GM23248 (cell line): Measurements from ENCODE around the gene CNTROB. TPM values are rescaled to one million over a fixed set of nuclear protein-coding genes. Genes with fewer than 3 reads are reported as not detected.
A peak's percentile ranks its signal among the peaks of the same experiment; 100 is the strongest.

Experiments
- DNase-seq: peaks from one replicate; pipeline ENCODE4 v3.0.0-alpha.2; 2015
- H2AFZ ChIP-seq: fragments of 200-600 bp; sonication (generic); 2 replicates; pipeline ENCODE4 v1.6.1; 2016; ENCODE audit warnings: antibody characterized with exemption
- H3F3A ChIP-seq: fragments of 200-600 bp; sonication (generic); 2 replicates; pipeline ENCODE4 v1.6.1; 2016; ENCODE audit warnings: mild to moderate bottlenecking, antibody characterized with exemption, mixed run types; ENCODE audit not compliant: insufficient read depth
- H3K27ac ChIP-seq: fragments of 200-600 bp; sonication (generic); 2 replicates; pipeline ENCODE4 v1.5.1; 2016; ENCODE audit warnings: mild to moderate bottlenecking
- H3K27me3 ChIP-seq: fragments of 200-600 bp; sonication (generic); replicated peaks from 2 replicates; pipeline ENCODE4 v1.6.1; 2016; ENCODE audit warnings: mild to moderate bottlenecking; ENCODE audit not compliant: insufficient read depth
- H3K36me3 ChIP-seq: fragments of 200-600 bp; sonication (generic); 2 replicates; pipeline ENCODE4 v1.6.1; 2016; ENCODE audit warnings: low read depth, mild to moderate bottlenecking
- H3K4me1 ChIP-seq: fragments of 200-600 bp; sonication (generic); 2 replicates; pipeline ENCODE4 v1.6.1; 2016; ENCODE audit warnings: mild to moderate bottlenecking; ENCODE audit not compliant: insufficient read depth
- H3K4me2 ChIP-seq: fragments of 200-600 bp; sonication (generic); one replicate; pipeline ENCODE4 v1.6.1; 2016; ENCODE audit warnings: mild to moderate bottlenecking; ENCODE audit not compliant: unreplicated experiment
- H3K4me3 ChIP-seq: fragments of 200-600 bp; sonication (generic); 2 replicates; pipeline ENCODE4 v1.5.1; 2016; ENCODE audit warnings: mild to moderate bottlenecking
- H3K79me2 ChIP-seq: fragments of 200-600 bp; sonication (generic); 2 replicates; pipeline ENCODE4 v1.6.1; 2016; ENCODE audit warnings: mild to moderate bottlenecking; ENCODE audit not compliant: insufficient read depth
- H3K9ac ChIP-seq: fragments of 200-600 bp; sonication (generic); 2 replicates; pipeline ENCODE4 v1.6.1; 2016; ENCODE audit warnings: mild to moderate bottlenecking
- H3K9me2 ChIP-seq: fragments of 200-600 bp; sonication (generic); 2 replicates; pipeline ENCODE4 v1.6.1; 2016; ENCODE audit warnings: mixed run types, mild to moderate bottlenecking, moderate library complexity; ENCODE audit not compliant: insufficient read depth
- H3K9me3 ChIP-seq: fragments of 200-600 bp; sonication (generic); one replicate; pipeline ENCODE4 v1.6.1; 2017; ENCODE audit warnings: low read depth
- H4K20me1 ChIP-seq: fragments of 200-600 bp; sonication (generic); 2 replicates; pipeline ENCODE4 v1.6.0; 2016; ENCODE audit not compliant: insufficient read depth
- EZH2 ChIP-seq: fragments of 200-600 bp; sonication (generic); IDR thresholded peaks from 2 replicates; pipeline ENCODE4 v1.6.1; 2018; ENCODE audit warnings: antibody characterized with exemption, mild to moderate bottlenecking; ENCODE audit not compliant: insufficient read depth, poor library complexity, severe bottlenecking
- EZH2phosphoT487 ChIP-seq: fragments of 200-600 bp; sonication (generic); IDR thresholded peaks from 2 replicates; pipeline ENCODE4 v1.6.1; 2018; ENCODE audit warnings: antibody characterized with exemption, moderate library complexity, mild to moderate bottlenecking, low read depth; ENCODE audit not compliant: insufficient read depth
- WGBS, 2 experiments: methylation state at CpG; one replicate each; pipeline ENCODE4 v1.1.6; 2015 to 2017; ENCODE audit warnings: low lambda C conversion rate in 2 of 2, low coverage in 1 of 2; ENCODE audit errors: missing lambda C conversion rate in 2 of 2; 5-methylcytosine and 5-hydroxymethylcytosine counted together
- in situ Hi-C: fragments of 300-500 bp; cut with MboI; formaldehyde crosslinking; loops from 2 replicates; pipeline ENCODE4 v1.15.0; 2020
- polyA plus RNA-seq: library from polyadenylated mRNA; unstranded; fragments of >200 nt; fragmentation: Nextera tagmentation; extraction: Ambion mirVana; gene quantifications from 2 replicates; pipeline ENCODE4 v1.2.1, GENCODE V29; 2016
- total RNA-seq: library from RNA; depleted of rRNA; stranded (reverse); fragments of >200 nt; shearing (Covaris generic); gene quantifications from 2 replicates; pipeline ENCODE4 v1.2.3, GENCODE V29; 2014

CNTROB gene
- total and polyA plus RNA-seq, 2 experiments from 2014 or later = 17.9 to 21.2 TPM

GRCh38 chr17:7988750-7989178 is 56.8 kb downstream of the CNTROB start:
- peaks cover 14% of the 10 kb centered on the region for H3K4me1 ChIP-seq
- H3K4me3 ChIP-seq = no peak overlapping the region
- H3K9me2 ChIP-seq = no peaks in the 10 kb centered on the region
- 8 to 10% methylated on average over 5 of the region's 5 CpGs for WGBS, 2 experiments
- H3F3A ChIP-seq = peaks cover 28% of the 10 kb centered on the region
- no peak overlapping the region for H3K4me2 ChIP-seq
- H3K9me3 ChIP-seq = no peaks in the 10 kb centered on the region
- no peak for TF ChIP-seq EZH2
- no peak for TF ChIP-seq EZH2phosphoT487
- no peaks in the 10 kb centered on the region for H3K36me3 ChIP-seq
- no peaks in the 10 kb centered on the region for H3K27me3 ChIP-seq
- no peaks in the 10 kb centered on the region for H4K20me1 ChIP-seq
- in situ Hi-C loops = no loop called here
- peak overlapping the region; percentile 7; the same call in 1 of the 2 replicates for H2AFZ ChIP-seq
- H3K79me2 ChIP-seq = no peaks in the 10 kb centered on the region
- no peak overlapping the region for H3K9ac ChIP-seq
- H3K27ac ChIP-seq = no peak overlapping the region
- peak; percentile 84 for DNase-seq

DNA sequence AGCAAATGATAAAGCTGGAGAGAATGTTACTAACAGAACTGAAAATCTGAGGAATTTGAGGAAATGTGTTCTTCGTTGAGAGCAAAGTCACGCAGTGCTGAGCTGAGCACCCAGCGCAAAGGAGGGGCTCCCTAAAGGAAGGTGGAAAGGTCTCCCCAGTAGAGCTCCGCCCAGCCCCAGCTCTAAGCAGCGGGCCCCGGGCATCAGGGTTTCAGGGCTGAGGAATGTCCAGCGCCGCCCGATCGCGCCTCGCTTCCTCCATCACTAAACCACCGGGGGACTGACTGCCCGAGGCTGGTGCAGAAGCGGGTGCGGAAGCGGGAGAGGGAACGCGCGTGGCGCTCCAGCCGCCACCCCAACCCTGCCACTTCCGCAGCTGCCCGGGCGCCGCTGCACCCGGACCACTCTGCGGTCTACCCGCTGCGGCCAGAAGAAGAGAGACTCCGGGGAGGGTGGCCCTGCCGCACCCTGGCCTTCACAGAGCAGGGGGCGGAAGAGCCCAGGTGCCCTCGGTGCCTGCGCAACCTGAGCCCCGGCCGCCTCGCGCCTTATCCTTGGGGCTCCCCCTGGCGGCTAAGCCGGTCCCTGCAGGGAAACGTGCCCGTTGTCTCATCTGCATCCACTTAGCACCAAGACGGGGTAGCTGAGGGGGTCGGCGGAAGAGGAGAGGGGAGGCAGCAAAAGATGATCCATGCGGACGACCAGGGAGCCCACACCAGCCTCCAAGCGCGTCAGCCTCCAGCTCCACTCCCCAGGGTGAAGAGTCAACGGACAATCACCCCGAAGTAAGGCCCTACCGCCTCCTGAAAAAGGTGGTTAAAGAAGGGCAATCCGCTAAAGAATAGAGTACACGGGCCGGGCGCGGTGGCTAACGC is 58.0 kb downstream of the CNTROB start:
- WGBS, 2 experiments = 2% methylated on average over 48 to 52 of the region's 59 CpGs

GRCh38 chr17:7992516-7992915 is 60.5 kb downstream of the CNTROB start:
- Histone ChIP-seq H3K4me1 (peaks cover 3% of the 10 kb centered on the region), H2AFZ (no peak overlapping the region), H3K27ac (no peak overlapping the region), H4K20me1 (no peaks in the 10 kb centered on the region), H3K4me3 (no peak overlapping the region), H3K9ac (no peak overlapping the region), H3K36me3 (no peaks in the 10 kb centered on the region), H3K4me2 (no peak overlapping the region), H3F3A (peaks cover 16% of the 10 kb centered on the region), H3K9me2 (no peaks in the 10 kb centered on the region), H3K27me3 (no peaks in the 10 kb centered on the region), H3K9me3 (no peaks in the 10 kb centered on the region), H3K79me2 (no peaks in the 10 kb centered on the region)
- 56 to 60% methylated on average over 2 of the region's 2 CpGs for WGBS, 2 experiments
- TF ChIP-seq EZH2 = no peak
- TF ChIP-seq EZH2phosphoT487 = no peak
- in situ Hi-C loops = no loop called here
- DNase-seq = peak; percentile 72

More for the DNA sequence above, 58.0 kb downstream of the CNTROB start:
- H4K20me1 ChIP-seq = no peaks in the 10 kb centered on the region
- H3K9ac ChIP-seq = peak overlapping the region; percentile 44; the same call in 1 of the 2 replicates
- H3K36me3 ChIP-seq = no peaks in the 10 kb centered on the region
- H3K27ac ChIP-seq = 0 out of 2 replicates have a peak overlapping the region, but pooled peaks have one; percentile 2
- no peaks in the 10 kb centered on the region for H3K27me3 ChIP-seq
- peaks cover 14% of the 10 kb centered on the region for H3K4me1 ChIP-seq
- peak overlapping the region; percentile 82 for H3K4me2 ChIP-seq
- no peaks in the 10 kb centered on the region for H3K79me2 ChIP-seq
- peak; percentile 75 for DNase-seq
- no peaks in the 10 kb centered on the region for H3K9me3 ChIP-seq
- no peaks in the 10 kb centered on the region for H3K9me2 ChIP-seq
- TF ChIP-seq EZH2phosphoT487 = no peak
- TF ChIP-seq EZH2 = no peak
- in situ Hi-C loops = no loop called here
- peak overlapping the region; percentile 79 for H3K4me3 ChIP-seq
- H3F3A ChIP-seq = peaks cover 28% of the 10 kb centered on the region
- peak overlapping the region; percentile 94 for H2AFZ ChIP-seq

GRCh38 chr17:7992924-7993323 is 60.9 kb downstream of the CNTROB start:
- Histone ChIP-seq H3K9ac (no peak overlapping the region), H3K9me3 (no peaks in the 10 kb centered on the region), H3K9me2 (no peaks in the 10 kb centered on the region), H2AFZ (no peak overlapping the region), H3K36me3 (no peaks in the 10 kb centered on the region), H3K27ac (no peak overlapping the region), H4K20me1 (no peaks in the 10 kb centered on the region), H3K4me1 (no peaks in the 10 kb centered on the region), H3K79me2 (no peaks in the 10 kb centered on the region), H3K4me2 (no peak overlapping the region), H3F3A (peaks cover 13% of the 10 kb centered on the region), H3K27me3 (no peaks in the 10 kb centered on the region), H3K4me3 (no peak overlapping the region)
- DNase-seq = no peak
- 31 to 38% methylated on average over 3 of the region's 3 CpGs for WGBS, 2 experiments
- in situ Hi-C loops = no loop called here
- TF ChIP-seq EZH2phosphoT487 (no peak), EZH2 (no peak)
